Mesothelial cell of epicardium (in vitro differentiated cells): Measurements from ENCODE around the gene TANK. TPM values are rescaled to one million over a fixed set of nuclear protein-coding genes. Genes with fewer than 3 reads are reported as not detected.
"Not testable (repeated sequence)": the region's sequence is repeated elsewhere in the genome, so short reads cannot be mapped to it uniquely, and the experiment has no call there.

Source experiments
- DNase-seq, 2 experiments: peaks; one replicate each; pipeline ENCODE4 v3.0.0; 2021; ENCODE audit warnings: low spot score in 2 of 2; ENCODE audit not compliant: unreplicated experiment in 2 of 2
- H3K27ac Mint-ChIP-seq: 2 replicates; pipeline ENCODE4 v1.8.0; 2021; ENCODE audit warnings: mixed read lengths
- H3K27me3 Mint-ChIP-seq: 2 replicates; pipeline ENCODE4 v1.8.0; 2021; ENCODE audit warnings: low read depth, mixed read lengths
- H3K36me3 Mint-ChIP-seq: 2 replicates; pipeline ENCODE4 v1.8.0; 2021; ENCODE audit warnings: mixed read lengths
- H3K4me1 Mint-ChIP-seq: 2 replicates; pipeline ENCODE4 v1.8.0; 2021; ENCODE audit warnings: mixed read lengths
- H3K4me3 Mint-ChIP-seq: 2 replicates; pipeline ENCODE4 v1.8.0; 2021; ENCODE audit warnings: mild to moderate bottlenecking, moderate library complexity, mixed read lengths
- H3K9me3 Mint-ChIP-seq: 2 replicates; pipeline ENCODE4 v1.8.0; 2021; ENCODE audit warnings: mixed read lengths
- total RNA-seq: library from RNA; stranded (reverse); gene quantifications from 3 replicates; pipeline ENCODE4 v1.2.1, GENCODE V29; 2021
- TF ChIP-seq, protein P1 (sequence below): fragments of 200-600 bp; sonication (generic); IDR thresholded peaks from one replicate; pipeline ENCODE4 v1.5.0; 2021; ENCODE audit warnings: antibody characterized with exemption; ENCODE audit not compliant: unreplicated experiment

Gene TANK
- total RNA-seq, 1 donor from 2014 or later = 59.0 TPM

DNA sequence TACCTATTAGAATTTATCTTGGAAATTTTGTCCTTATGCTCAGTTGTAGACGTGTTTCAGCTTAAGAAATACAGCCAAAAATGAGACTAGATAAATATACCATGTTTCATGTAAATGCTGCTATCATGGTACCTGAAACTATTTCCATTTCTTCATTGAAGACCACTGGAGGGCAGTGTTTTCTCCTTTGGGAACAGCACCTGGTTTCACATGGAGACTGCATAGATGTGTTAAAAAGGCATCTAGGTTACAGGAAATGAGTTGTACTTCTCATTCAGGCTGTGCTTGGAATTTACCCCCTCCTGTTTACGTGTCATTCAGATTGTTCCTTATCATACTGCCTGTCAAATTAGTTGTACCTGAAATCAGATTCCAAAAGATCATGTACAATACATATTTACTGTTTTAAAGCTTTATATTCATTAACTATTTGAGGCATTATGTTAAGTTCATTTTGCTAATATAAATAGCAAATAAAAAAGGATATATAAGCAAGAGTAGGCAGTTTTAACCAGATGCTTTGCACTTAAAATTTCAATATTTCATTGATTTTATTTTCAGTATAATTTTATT is 90.7 kb downstream of the TANK start:
- Mint-ChIP-seq H3K9me3 (no peaks in the 10 kb centered on the region), H3K27me3 (no peaks in the 10 kb centered on the region), H3K27ac (no peak overlapping the region), H3K4me3 (no peak overlapping the region), H3K36me3 (no peaks in the 10 kb centered on the region), H3K4me1 (peaks cover 16% of the 10 kb centered on the region)
- TF ChIP-seq, protein P1, sequence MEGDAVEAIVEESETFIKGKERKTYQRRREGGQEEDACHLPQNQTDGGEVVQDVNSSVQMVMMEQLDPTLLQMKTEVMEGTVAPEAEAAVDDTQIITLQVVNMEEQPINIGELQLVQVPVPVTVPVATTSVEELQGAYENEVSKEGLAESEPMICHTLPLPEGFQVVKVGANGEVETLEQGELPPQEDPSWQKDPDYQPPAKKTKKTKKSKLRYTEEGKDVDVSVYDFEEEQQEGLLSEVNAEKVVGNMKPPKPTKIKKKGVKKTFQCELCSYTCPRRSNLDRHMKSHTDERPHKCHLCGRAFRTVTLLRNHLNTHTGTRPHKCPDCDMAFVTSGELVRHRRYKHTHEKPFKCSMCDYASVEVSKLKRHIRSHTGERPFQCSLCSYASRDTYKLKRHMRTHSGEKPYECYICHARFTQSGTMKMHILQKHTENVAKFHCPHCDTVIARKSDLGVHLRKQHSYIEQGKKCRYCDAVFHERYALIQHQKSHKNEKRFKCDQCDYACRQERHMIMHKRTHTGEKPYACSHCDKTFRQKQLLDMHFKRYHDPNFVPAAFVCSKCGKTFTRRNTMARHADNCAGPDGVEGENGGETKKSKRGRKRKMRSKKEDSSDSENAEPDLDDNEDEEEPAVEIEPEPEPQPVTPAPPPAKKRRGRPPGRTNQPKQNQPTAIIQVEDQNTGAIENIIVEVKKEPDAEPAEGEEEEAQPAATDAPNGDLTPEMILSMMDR = peak; percentile 42
- no peak for DNase-seq

DNA sequence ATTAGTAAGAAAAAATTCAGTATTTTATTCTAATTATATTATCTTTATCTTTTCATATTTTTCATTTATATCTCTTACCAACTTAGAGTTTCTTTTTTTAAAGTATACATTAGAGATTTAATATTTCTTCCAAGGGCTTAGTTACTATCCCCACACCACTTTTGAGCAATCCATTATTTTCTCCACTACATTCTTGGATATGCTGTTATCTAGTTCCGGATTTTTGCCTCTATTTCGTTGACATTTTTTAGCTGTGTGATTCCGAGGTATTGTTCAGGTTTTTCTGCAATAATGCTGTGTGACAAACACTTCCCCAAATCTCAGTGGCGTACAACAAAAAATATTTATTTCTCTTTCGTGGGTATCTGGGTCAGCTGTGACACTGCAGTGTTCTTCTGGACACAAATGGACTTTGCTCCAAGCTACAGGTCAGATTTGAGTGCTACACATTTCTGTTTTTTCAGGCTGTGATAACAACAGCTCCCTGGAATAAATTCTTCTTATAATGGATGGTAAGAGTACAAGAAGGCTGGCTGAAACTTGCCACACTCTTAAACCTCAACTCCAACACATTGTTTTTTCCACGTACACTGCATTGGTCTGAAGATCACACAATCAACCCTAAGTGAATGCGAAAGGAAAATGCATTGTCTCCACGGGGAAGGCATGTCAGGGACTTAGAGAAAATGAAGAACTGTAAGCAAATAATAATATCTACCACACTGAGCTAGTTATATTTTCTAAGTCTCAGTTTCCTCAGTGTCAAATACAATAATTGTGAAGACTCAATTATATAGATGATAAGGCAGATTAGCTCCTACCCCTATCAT is 97.1 kb downstream of the TANK start:
- Mint-ChIP-seq H3K27ac (no peak overlapping the region), H3K4me3 (no peak overlapping the region), H3K27me3 (no peaks in the 10 kb centered on the region), H3K9me3 (no peaks in the 10 kb centered on the region), H3K4me1 (no peaks in the 10 kb centered on the region), H3K36me3 (no peaks in the 10 kb centered on the region)
- no peak for DNase-seq
- TF ChIP-seq, protein P1 = no peak

GRCh38 chr2:161265874-161266273 is 105.6 kb downstream of the TANK start:
- no peaks in the 10 kb centered on the region for H3K27me3 Mint-ChIP-seq
- TF ChIP-seq, protein P1 = no peak
- H3K27ac Mint-ChIP-seq = no peak overlapping the region
- no peaks in the 10 kb centered on the region for H3K4me1 Mint-ChIP-seq
- H3K4me3 Mint-ChIP-seq = no peak overlapping the region
- no peaks in the 10 kb centered on the region for H3K9me3 Mint-ChIP-seq
- no peak for DNase-seq
- H3K36me3 Mint-ChIP-seq = no peaks in the 10 kb centered on the region

GRCh38 chr2:161269111-161269510 is 108.9 kb downstream of the TANK start:
- H3K4me1 Mint-ChIP-seq = no peaks in the 10 kb centered on the region
- no peaks in the 10 kb centered on the region for H3K27me3 Mint-ChIP-seq
- H3K27ac Mint-ChIP-seq = no peak overlapping the region
- TF ChIP-seq, protein P1 = no peak
- no peak overlapping the region for H3K4me3 Mint-ChIP-seq
- no peaks in the 10 kb centered on the region for H3K36me3 Mint-ChIP-seq
- no peaks in the 10 kb centered on the region for H3K9me3 Mint-ChIP-seq
- no peak for DNase-seq

DNA sequence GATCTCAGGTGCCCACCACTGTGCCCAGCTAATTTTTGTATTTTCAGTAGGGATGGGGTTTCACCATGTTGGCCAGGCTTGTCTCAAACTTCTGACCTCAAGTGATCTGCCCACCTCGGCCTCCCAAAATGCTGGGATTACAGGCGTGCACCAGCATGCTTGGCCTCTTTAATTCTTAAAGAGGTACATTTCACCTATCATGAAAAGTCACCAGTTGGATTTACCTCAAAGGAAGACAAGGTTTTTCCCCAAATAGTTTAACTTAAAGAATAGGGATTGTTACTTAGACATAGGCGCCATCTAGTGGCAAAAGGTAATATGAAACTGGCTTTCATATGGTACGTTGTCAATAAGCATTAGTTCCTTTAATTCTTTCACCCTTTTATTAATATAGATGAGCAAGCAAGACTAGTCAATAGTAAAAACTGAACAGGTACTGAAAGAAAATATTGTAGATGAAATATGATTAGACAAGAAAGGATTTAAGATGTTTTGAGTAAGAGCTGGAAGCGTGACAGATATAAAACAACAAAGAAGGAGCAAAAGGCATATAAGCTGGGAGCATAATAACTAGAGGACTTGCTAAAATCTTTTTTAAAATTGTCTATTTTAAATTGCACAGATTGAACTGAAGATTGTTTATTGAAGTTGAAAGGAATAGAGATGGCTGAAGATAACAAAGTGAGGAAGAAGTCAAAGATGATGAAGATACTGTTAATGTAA is 113.0 kb downstream of the TANK start:
- no peaks in the 10 kb centered on the region for H3K4me1 Mint-ChIP-seq
- no peaks in the 10 kb centered on the region for H3K27me3 Mint-ChIP-seq
- H3K36me3 Mint-ChIP-seq = no peaks in the 10 kb centered on the region
- no peak overlapping the region for H3K27ac Mint-ChIP-seq
- no peak overlapping the region for H3K4me3 Mint-ChIP-seq
- TF ChIP-seq, protein P1 = peak; percentile 74
- DNase-seq = no peak
- H3K9me3 Mint-ChIP-seq = no peaks in the 10 kb centered on the region

DNA sequence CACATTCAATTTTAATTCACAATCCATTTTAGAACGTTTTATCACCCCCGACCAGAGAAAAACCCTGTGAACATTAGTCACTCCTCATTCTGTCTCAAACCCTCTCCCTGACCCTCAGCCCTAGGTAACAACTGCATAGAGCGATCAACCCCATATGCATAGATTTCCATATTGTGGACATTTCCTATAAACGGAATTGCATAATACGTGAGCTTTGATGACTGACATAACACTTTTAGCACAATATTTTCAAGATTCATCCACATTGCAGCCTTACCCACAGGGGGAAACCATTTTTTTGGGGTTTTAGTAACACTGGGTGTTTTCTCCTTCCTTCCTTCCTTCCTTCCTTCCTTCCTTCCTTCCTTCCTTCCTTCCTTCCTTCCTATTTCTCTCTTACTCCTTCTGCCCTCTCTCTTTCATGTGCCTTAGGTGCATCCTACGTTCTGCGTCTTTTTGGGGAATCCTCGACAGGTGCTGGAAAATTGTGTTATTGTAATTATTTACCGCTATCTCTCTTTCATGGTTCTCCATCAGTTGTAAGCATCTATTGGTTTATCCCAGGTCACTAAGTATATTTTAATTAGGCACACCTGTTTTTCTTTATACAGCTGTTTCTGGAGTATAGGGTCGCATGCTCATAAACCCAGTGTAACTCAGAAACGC is 118.5 kb downstream of the TANK start:
- not testable (repeated sequence) for H3K4me3 Mint-ChIP-seq, H3K4me1 Mint-ChIP-seq, DNase-seq, H3K36me3 Mint-ChIP-seq, H3K9me3 Mint-ChIP-seq, H3K27ac Mint-ChIP-seq, H3K27me3 Mint-ChIP-seq

DNA sequence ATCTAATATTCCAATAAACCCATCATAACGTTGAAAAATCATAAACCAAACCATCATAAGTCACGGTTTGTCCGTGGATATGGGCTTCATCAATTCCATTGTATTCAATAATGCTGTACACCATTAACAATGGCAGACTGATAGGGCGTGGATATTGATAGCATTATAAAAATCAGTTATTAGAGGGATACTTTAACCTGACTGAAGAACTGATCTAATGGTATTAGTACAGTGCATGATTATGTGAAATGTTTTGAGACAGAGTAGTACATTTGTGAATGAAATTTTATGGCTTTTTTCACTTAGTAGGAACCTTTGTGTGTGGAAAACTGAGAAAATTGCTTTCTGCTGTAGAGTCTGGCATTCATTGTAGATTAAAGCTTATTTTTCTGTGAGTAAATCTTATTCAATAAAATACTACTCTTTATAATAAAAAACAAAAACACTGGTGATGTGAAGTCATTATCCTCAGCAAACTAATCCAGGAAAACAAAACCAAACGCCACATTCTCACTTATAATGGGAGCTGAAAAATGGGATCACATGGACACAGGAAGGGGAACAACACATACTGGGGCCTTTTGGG is 119.1 kb downstream of the TANK start:
- H3K27ac Mint-ChIP-seq, DNase-seq, H3K4me3 Mint-ChIP-seq, H3K27me3 Mint-ChIP-seq, H3K9me3 Mint-ChIP-seq, H3K36me3 Mint-ChIP-seq, H3K4me1 Mint-ChIP-seq: not testable (repeated sequence)

- H3K9me3 Mint-ChIP-seq, H3K36me3 Mint-ChIP-seq, H3K27ac Mint-ChIP-seq, H3K4me3 Mint-ChIP-seq, H3K27me3 Mint-ChIP-seq, H3K4me1 Mint-ChIP-seq: not testable (repeated sequence)
- peak; percentile 75 to 77 for DNase-seq
These were observed 120.7 kb downstream of the TANK start for GRCh38 chr2:161280906-161281323.
